Measurements from ENCODE around the gene SYCP3. TPM values are rescaled to one million over a fixed set of nuclear protein-coding genes. Genes with fewer than 3 reads are reported as not detected.

SYCP3 gene
- polyA plus RNA-seq, 1 of the 3 experiments (the other 2 are of a cell fraction), result 0.07 TPM

DNA sequence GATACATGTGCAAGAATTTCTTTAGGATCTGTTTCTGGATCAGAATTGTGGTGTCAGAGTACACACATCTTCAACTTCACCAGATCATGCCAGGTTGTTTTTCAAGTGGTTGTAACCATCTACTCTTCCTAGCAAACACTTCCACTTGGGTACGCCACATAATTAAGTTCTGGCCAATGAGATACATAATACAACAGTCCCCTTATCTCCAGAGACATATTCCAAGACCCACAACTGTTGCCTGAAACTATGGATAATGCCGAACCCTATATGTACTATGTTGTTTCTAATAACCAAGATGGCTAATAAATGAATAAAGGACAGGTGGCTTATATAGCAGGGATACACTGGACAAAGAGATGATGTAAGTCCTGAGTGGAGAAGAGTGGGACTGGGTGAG lies 44.3 kb downstream of the SYCP3 start (continued):
- TF ChIP-seq, protein P1, sequence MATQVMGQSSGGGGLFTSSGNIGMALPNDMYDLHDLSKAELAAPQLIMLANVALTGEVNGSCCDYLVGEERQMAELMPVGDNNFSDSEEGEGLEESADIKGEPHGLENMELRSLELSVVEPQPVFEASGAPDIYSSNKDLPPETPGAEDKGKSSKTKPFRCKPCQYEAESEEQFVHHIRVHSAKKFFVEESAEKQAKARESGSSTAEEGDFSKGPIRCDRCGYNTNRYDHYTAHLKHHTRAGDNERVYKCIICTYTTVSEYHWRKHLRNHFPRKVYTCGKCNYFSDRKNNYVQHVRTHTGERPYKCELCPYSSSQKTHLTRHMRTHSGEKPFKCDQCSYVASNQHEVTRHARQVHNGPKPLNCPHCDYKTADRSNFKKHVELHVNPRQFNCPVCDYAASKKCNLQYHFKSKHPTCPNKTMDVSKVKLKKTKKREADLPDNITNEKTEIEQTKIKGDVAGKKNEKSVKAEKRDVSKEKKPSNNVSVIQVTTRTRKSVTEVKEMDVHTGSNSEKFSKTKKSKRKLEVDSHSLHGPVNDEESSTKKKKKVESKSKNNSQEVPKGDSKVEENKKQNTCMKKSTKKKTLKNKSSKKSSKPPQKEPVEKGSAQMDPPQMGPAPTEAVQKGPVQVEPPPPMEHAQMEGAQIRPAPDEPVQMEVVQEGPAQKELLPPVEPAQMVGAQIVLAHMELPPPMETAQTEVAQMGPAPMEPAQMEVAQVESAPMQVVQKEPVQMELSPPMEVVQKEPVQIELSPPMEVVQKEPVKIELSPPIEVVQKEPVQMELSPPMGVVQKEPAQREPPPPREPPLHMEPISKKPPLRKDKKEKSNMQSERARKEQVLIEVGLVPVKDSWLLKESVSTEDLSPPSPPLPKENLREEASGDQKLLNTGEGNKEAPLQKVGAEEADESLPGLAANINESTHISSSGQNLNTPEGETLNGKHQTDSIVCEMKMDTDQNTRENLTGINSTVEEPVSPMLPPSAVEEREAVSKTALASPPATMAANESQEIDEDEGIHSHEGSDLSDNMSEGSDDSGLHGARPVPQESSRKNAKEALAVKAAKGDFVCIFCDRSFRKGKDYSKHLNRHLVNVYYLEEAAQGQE (IDR thresholded peaks at IDR 0.05; ENCODE audit: low read depth, low read length), result no peak
- no peak for TF ChIP-seq FOSL2 (IDR thresholded peaks at IDR 0.05; ENCODE audit: borderline replicate concordance, low read depth)
- TF ChIP-seq NFIC (IDR thresholded peaks at IDR 0.05; ENCODE audit: borderline replicate concordance), result no peak
- TF ChIP-seq, protein P2, sequence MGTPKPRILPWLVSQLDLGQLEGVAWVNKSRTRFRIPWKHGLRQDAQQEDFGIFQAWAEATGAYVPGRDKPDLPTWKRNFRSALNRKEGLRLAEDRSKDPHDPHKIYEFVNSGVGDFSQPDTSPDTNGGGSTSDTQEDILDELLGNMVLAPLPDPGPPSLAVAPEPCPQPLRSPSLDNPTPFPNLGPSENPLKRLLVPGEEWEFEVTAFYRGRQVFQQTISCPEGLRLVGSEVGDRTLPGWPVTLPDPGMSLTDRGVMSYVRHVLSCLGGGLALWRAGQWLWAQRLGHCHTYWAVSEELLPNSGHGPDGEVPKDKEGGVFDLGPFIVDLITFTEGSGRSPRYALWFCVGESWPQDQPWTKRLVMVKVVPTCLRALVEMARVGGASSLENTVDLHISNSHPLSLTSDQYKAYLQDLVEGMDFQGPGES (IDR thresholded peaks at IDR 0.05; ENCODE audit: low read depth, low read length), result no peak
- no peak for TF ChIP-seq TEAD4 (IDR thresholded peaks at IDR 0.05; ENCODE audit: borderline replicate concordance, insufficient read depth)
- TF ChIP-seq ELF1 (IDR thresholded peaks at IDR 0.05), result no peak
- TF ChIP-seq EP300 (IDR thresholded peaks at IDR 0.05; ENCODE audit: borderline replicate concordance in 1 of 2, low read depth in 1 of 2, low read length in 1 of 2), result no peak
- TF ChIP-seq, protein P3, sequence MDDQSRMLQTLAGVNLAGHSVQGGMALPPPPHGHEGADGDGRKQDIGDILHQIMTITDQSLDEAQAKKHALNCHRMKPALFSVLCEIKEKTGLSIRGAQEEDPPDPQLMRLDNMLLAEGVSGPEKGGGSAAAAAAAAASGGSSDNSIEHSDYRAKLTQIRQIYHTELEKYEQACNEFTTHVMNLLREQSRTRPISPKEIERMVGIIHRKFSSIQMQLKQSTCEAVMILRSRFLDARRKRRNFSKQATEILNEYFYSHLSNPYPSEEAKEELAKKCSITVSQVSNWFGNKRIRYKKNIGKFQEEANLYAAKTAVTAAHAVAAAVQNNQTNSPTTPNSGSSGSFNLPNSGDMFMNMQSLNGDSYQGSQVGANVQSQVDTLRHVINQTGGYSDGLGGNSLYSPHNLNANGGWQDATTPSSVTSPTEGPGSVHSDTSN (IDR thresholded peaks at IDR 0.05), result no peak

DNA sequence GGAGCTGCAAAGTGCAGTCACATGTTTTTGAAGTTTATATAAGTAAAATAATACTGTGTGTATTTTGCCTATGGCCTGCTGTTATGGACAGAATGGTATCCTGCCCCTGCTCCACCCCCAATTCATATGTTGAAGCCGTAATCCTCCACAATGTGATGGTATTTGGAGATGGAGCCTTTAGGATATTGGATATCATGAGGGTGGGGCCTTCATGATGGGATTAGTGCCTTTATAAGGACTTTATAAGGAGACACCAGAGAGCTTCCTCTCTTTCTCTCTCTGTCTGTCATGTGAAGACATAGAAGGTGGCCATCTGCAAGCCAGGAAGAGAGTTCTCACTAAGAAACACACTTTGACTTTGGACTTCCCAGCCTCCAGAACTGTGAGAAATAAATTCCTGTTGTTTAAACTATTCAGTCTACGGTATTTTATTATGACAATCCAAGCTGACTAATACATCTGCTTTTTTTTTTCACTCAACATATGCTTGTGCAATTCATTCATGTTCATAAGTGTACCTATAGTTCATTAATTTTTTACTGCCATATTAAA lies 44.9 kb downstream of the SYCP3 start:
- 66% methylated on average over 2 of the region's 2 CpGs for WGBS (ENCODE audit: low lambda C conversion rate)
- CTCF ChIA-PET, result no interaction called here
- Histone ChIP-seq H3K9me3 (no peaks in the 10 kb centered on the region), H3F3A (replicated peaks; ENCODE audit: insufficient read depth) (peaks cover 3% of the 10 kb centered on the region), H3K4me3 (ENCODE audit: low read depth in 2 of 2, low read length in 1 of 2) (no peak overlapping the region), H3K9me2 (no peaks in the 10 kb centered on the region), H3K27me3 (ENCODE audit: insufficient read depth) (no peaks in the 10 kb centered on the region), H3K4me2 (no peak overlapping the region), H2AFZ (ENCODE audit: low read depth) (no peak overlapping the region), H3K79me2 (ENCODE audit: insufficient read depth) (peaks cover 10% of the 10 kb centered on the region; the same call in 1 of the 2 replicates), H3K9ac (no peak overlapping the region), H3K4me1 (ENCODE audit: control insufficient read depth in 1 of 2, insufficient read depth in 2 of 2, low read depth in 1 of 2, low read length in 1 of 2) (peaks cover 0 to 11% of the 10 kb centered on the region in 2 experiments; a peak in 2 of 4 replicates), H3K27ac (ENCODE audit: low read depth in 2 of 2, low read length in 1 of 2) (no peak overlapping the region), H4K20me1 (ENCODE audit: insufficient read depth) (no peaks in the 10 kb centered on the region), H3K36me3 (replicated peaks in 1 of 2; ENCODE audit: control insufficient read depth in 1 of 2, insufficient read depth in 2 of 2, low read length in 1 of 2) (no peaks in the 10 kb centered on the region)
- no peak for DNase-seq
- POLR2A ChIA-PET, result no interaction called here
- TF ChIP-seq TEAD4 (IDR thresholded peaks at IDR 0.05; ENCODE audit: borderline replicate concordance, insufficient read depth) (no peak), FOXM1 (IDR thresholded peaks at IDR 0.05; ENCODE audit: low read depth) (no peak), FOXJ3 (CRISPR knock-in tag; IDR thresholded peaks at IDR 0.05) (no peak), MEF2A (IDR thresholded peaks at IDR 0.05; ENCODE audit: borderline replicate concordance, low read depth) (no peak), RCOR1 (IDR thresholded peaks at IDR 0.05; ENCODE audit: low read length) (no peak), ELF1 (IDR thresholded peaks at IDR 0.05) (no peak), EZH2phosphoT487 (IDR thresholded peaks at IDR 0.05; ENCODE audit: borderline replicate concordance, low read depth) (no peak), NFIC (IDR thresholded peaks at IDR 0.05; ENCODE audit: borderline replicate concordance) (no peak), SIN3A (IDR thresholded peaks at IDR 0.05; ENCODE audit: borderline replicate concordance, low read depth, low read length) (no peak), RFX5 (IDR thresholded peaks at IDR 0.05; ENCODE audit: low read length) (no peak)
- TF ChIP-seq, protein P1 (IDR thresholded peaks at IDR 0.05; ENCODE audit: low read depth, low read length), result no peak
- TF ChIP-seq, protein P4, sequence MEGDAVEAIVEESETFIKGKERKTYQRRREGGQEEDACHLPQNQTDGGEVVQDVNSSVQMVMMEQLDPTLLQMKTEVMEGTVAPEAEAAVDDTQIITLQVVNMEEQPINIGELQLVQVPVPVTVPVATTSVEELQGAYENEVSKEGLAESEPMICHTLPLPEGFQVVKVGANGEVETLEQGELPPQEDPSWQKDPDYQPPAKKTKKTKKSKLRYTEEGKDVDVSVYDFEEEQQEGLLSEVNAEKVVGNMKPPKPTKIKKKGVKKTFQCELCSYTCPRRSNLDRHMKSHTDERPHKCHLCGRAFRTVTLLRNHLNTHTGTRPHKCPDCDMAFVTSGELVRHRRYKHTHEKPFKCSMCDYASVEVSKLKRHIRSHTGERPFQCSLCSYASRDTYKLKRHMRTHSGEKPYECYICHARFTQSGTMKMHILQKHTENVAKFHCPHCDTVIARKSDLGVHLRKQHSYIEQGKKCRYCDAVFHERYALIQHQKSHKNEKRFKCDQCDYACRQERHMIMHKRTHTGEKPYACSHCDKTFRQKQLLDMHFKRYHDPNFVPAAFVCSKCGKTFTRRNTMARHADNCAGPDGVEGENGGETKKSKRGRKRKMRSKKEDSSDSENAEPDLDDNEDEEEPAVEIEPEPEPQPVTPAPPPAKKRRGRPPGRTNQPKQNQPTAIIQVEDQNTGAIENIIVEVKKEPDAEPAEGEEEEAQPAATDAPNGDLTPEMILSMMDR (IDR thresholded peaks at IDR 0.05), result no peak
- TF ChIP-seq, protein P5, sequence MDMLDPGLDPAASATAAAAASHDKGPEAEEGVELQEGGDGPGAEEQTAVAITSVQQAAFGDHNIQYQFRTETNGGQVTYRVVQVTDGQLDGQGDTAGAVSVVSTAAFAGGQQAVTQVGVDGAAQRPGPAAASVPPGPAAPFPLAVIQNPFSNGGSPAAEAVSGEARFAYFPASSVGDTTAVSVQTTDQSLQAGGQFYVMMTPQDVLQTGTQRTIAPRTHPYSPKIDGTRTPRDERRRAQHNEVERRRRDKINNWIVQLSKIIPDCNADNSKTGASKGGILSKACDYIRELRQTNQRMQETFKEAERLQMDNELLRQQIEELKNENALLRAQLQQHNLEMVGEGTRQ (IDR thresholded peaks at IDR 0.05; ENCODE audit: borderline replicate concordance, low read depth, low read length), result no peak

Measured in SK-N-SH (cell line).